Measurements from ENCODE around the gene TXNIP. TPM values are rescaled to one million over a fixed set of nuclear protein-coding genes. Genes with fewer than 3 reads are reported as not detected.

Gene TXNIP
- total RNA-seq, 2 experiments from 2014 or later = 240 to 262 TPM

GRCh38 chr1:145957443-145958319 lies 38.7 kb downstream of the TXNIP start, which contains the start of gene LIX1L:
Gene LIX1L, minus strand, starts transcription at chr1:145958017. Its CDS starts 90 bp downstream, at chr1:145957927.
- H3K27me3 Mint-ChIP-seq = peaks cover 4% of the 10 kb centered on the region
- no peaks in the 10 kb centered on the region for H3K9me3 Mint-ChIP-seq
- DNase-seq = peak; percentile 97
- H3K4me1 Mint-ChIP-seq = peaks cover 78% of the 10 kb centered on the region
- H3K27ac Mint-ChIP-seq = peak within 1 kb of the TSS; percentile 90
- H3K4me3 Mint-ChIP-seq = peak within 1 kb of the TSS; percentile 79
- ChIA-PET POLR2A (interaction anchor here (0.5 to 1.4 kb wide), 5 partner anchors 22 to 79 kb away, joined by 3 to 7 read pairs (median 3); partner anchors contain the start of genes PEX11B and RBM8A), CTCF (interaction anchor here (0.6 to 2.2 kb wide), 16 partner anchors 8 to 111 kb away, joined by 3 to 7 read pairs (median 3); partner anchors contain the start of genes ANKRD35 and PEX11B)
- peaks cover 7% of the 10 kb centered on the region for H3K36me3 Mint-ChIP-seq (ENCODE audit: low read depth)

- CTCF ChIA-PET = interaction anchor here (0.6 to 1.3 kb wide), 4 partner anchors 8 to 75 kb away, joined by 3 to 5 read pairs (median 4); no protein-coding TSS in a partner anchor
- Mint-ChIP-seq H3K27ac (peak overlapping the region; percentile 90), H3K9me3 (no peaks in the 10 kb centered on the region), H3K4me1 (peaks cover 77% of the 10 kb centered on the region), H3K27me3 (peaks cover 4% of the 10 kb centered on the region), H3K4me3 (peak overlapping the region; percentile 79), H3K36me3 (ENCODE audit: low read depth) (peaks cover 9% of the 10 kb centered on the region)
- no peak for DNase-seq
- POLR2A ChIA-PET = no interaction called here
Observed at GRCh38 chr1:145956781-145957442, 39.5 kb downstream of the TXNIP start.

- H3K4me3 Mint-ChIP-seq = peak overlapping the region; percentile 79
- H3K27ac Mint-ChIP-seq = peak overlapping the region; percentile 90
- ChIA-PET CTCF (no interaction called here), POLR2A (no interaction called here)
- peaks cover 9% of the 10 kb centered on the region for H3K36me3 Mint-ChIP-seq (ENCODE audit: low read depth)
- H3K27me3 Mint-ChIP-seq = peaks cover 4% of the 10 kb centered on the region
- H3K4me1 Mint-ChIP-seq = peaks cover 77% of the 10 kb centered on the region
- no peaks in the 10 kb centered on the region for H3K9me3 Mint-ChIP-seq
- no peak for DNase-seq
Observed at GRCh38 chr1:145956361-145956760, 40.0 kb downstream of the TXNIP start.

- H3K27ac Mint-ChIP-seq = no peak overlapping the region
- H3K4me1 Mint-ChIP-seq = peaks cover 80% of the 10 kb centered on the region
- H3K4me3 Mint-ChIP-seq = peak overlapping the region; percentile 11
- no peak for DNase-seq
- peaks cover 4% of the 10 kb centered on the region for H3K27me3 Mint-ChIP-seq
- no peaks in the 10 kb centered on the region for H3K9me3 Mint-ChIP-seq
- POLR2A ChIA-PET = interaction anchor here (0.5 kb wide), 1 partner anchor 17 kb away, joined by 3 read pairs; no protein-coding TSS in a partner anchor
- CTCF ChIA-PET = interaction anchor here (1.0 kb wide), 1 partner anchor 11 kb away, joined by 5 read pairs; no protein-coding TSS in a partner anchor
- H3K36me3 Mint-ChIP-seq (ENCODE audit: low read depth) = peaks cover 12% of the 10 kb centered on the region
Observed at GRCh38 chr1:145955436-145955835, 40.9 kb downstream of the TXNIP start.

- peaks cover 75% of the 10 kb centered on the region for H3K4me1 Mint-ChIP-seq
- ChIA-PET CTCF (interaction anchor here (0.6 to 1.9 kb wide), 4 partner anchors 12 to 44 kb away, joined by 3 to 8 read pairs (median 4); partner anchors contain the start of gene RBM8A), POLR2A (interaction anchor here (0.7 kb wide), 1 partner anchor 1952 kb away, joined by 4 read pairs; no protein-coding TSS in a partner anchor)
- H3K27ac Mint-ChIP-seq = no peak overlapping the region
- H3K36me3 Mint-ChIP-seq (ENCODE audit: low read depth) = peaks cover 18% of the 10 kb centered on the region
- H3K27me3 Mint-ChIP-seq = no peaks in the 10 kb centered on the region
- DNase-seq = no peak
- H3K9me3 Mint-ChIP-seq = no peaks in the 10 kb centered on the region
- no peak overlapping the region for H3K4me3 Mint-ChIP-seq
Observed at GRCh38 chr1:145953861-145954260, 42.5 kb downstream of the TXNIP start.

- POLR2A ChIA-PET = no interaction called here
- DNase-seq = no peak
- CTCF ChIA-PET = no interaction called here
- H3K4me3 Mint-ChIP-seq = no peak overlapping the region
- peaks cover 66% of the 10 kb centered on the region for H3K4me1 Mint-ChIP-seq
- H3K27ac Mint-ChIP-seq = no peak overlapping the region
- H3K9me3 Mint-ChIP-seq = no peaks in the 10 kb centered on the region
- no peaks in the 10 kb centered on the region for H3K27me3 Mint-ChIP-seq
- H3K36me3 Mint-ChIP-seq (ENCODE audit: low read depth) = peaks cover 18% of the 10 kb centered on the region
Observed at GRCh38 chr1:145952903-145953302, 43.5 kb downstream of the TXNIP start.

GRCh38 chr1:145951526-145951925 lies 44.9 kb downstream of the TXNIP start:
- peaks cover 23% of the 10 kb centered on the region for H3K36me3 Mint-ChIP-seq (ENCODE audit: low read depth)
- no peak overlapping the region for H3K27ac Mint-ChIP-seq
- H3K4me1 Mint-ChIP-seq = peaks cover 60% of the 10 kb centered on the region
- H3K4me3 Mint-ChIP-seq = no peak overlapping the region
- DNase-seq = no peak
- no peaks in the 10 kb centered on the region for H3K27me3 Mint-ChIP-seq
- CTCF ChIA-PET = no interaction called here
- POLR2A ChIA-PET = no interaction called here
- no peaks in the 10 kb centered on the region for H3K9me3 Mint-ChIP-seq

GRCh38 chr1:145949219-145949618 lies 47.2 kb downstream of the TXNIP start:
- Mint-ChIP-seq H3K4me3 (no peak overlapping the region), H3K27ac (no peak overlapping the region), H3K4me1 (peaks cover 38% of the 10 kb centered on the region), H3K36me3 (ENCODE audit: low read depth) (peaks cover 29% of the 10 kb centered on the region), H3K27me3 (no peaks in the 10 kb centered on the region), H3K9me3 (no peaks in the 10 kb centered on the region)
- no peak for DNase-seq
- CTCF ChIA-PET = interaction anchor here (1.2 kb wide), 1 partner anchor 8 kb away, joined by 3 read pairs; the partner anchor contains the start of gene LIX1L
- POLR2A ChIA-PET = no interaction called here

GRCh38 chr1:145947551-145947950 lies 48.8 kb downstream of the TXNIP start:
- no peaks in the 10 kb centered on the region for H3K27me3 Mint-ChIP-seq
- no peak overlapping the region for H3K4me3 Mint-ChIP-seq
- no peaks in the 10 kb centered on the region for H3K9me3 Mint-ChIP-seq
- no peak for DNase-seq
- H3K36me3 Mint-ChIP-seq (ENCODE audit: low read depth) = peaks cover 32% of the 10 kb centered on the region
- POLR2A ChIA-PET = no interaction called here
- peaks cover 29% of the 10 kb centered on the region for H3K4me1 Mint-ChIP-seq
- H3K27ac Mint-ChIP-seq = no peak overlapping the region
- CTCF ChIA-PET = no interaction called here

- Mint-ChIP-seq H3K27me3 (no peaks in the 10 kb centered on the region), H3K4me1 (peaks cover 22% of the 10 kb centered on the region), H3K36me3 (ENCODE audit: low read depth) (peaks cover 38% of the 10 kb centered on the region), H3K27ac (no peak overlapping the region), H3K4me3 (no peak overlapping the region), H3K9me3 (no peaks in the 10 kb centered on the region)
- ChIA-PET POLR2A (no interaction called here), CTCF (no interaction called here)
- no peak for DNase-seq
Observed at GRCh38 chr1:145946477-145946986, 49.8 kb downstream of the TXNIP start.

- peaks cover 6% of the 10 kb centered on the region for H3K4me1 Mint-ChIP-seq
- no peak overlapping the region for H3K27ac Mint-ChIP-seq
- no peaks in the 10 kb centered on the region for H3K27me3 Mint-ChIP-seq
- H3K4me3 Mint-ChIP-seq = no peak overlapping the region
- H3K9me3 Mint-ChIP-seq = no peaks in the 10 kb centered on the region
- CTCF ChIA-PET = interaction anchor here (0.7 to 1.5 kb wide), 4 partner anchors 10 to 49 kb away, joined by 3 to 5 read pairs (median 3); partner anchors contain the start of genes ANKRD34A, LIX1L and POLR3GL
- peaks cover 38% of the 10 kb centered on the region for H3K36me3 Mint-ChIP-seq (ENCODE audit: low read depth)
- POLR2A ChIA-PET = no interaction called here
- no peak for DNase-seq
Observed at GRCh38 chr1:145944532-145944931, 51.8 kb downstream of the TXNIP start.

- Mint-ChIP-seq H3K27ac (no peak overlapping the region), H3K27me3 (no peaks in the 10 kb centered on the region), H3K4me3 (no peak overlapping the region), H3K36me3 (ENCODE audit: low read depth) (peaks cover 35% of the 10 kb centered on the region), H3K9me3 (no peaks in the 10 kb centered on the region), H3K4me1 (peaks cover 3% of the 10 kb centered on the region)
- CTCF ChIA-PET = interaction anchor here (0.9 to 1.0 kb wide), 2 partner anchors 9 to 66 kb away, joined by 3 read pairs; no protein-coding TSS in a partner anchor
- DNase-seq = no peak
- POLR2A ChIA-PET = no interaction called here
Observed at GRCh38 chr1:145942871-145943270, 53.5 kb downstream of the TXNIP start.
